ENCODE measurements around the gene NFASC.

DNA sequence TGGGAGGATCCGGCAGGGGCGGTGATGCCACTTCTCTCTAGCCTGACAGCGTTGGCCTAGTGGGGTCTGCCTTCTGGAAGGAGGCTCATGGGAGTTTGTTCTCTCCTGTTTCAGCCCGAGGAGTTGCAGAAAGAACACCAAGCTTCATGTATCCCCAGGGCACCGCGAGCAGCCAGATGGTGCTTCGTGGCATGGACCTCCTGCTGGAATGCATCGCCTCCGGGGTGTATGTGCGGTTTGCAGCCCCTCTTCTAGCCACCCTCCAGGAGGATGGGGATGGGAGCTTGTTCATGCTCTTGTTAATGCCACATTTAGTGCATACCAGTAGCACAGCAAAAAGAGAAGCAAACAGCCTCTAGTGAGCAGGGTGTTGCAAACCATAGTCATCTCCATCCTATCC lies 97.5 kb downstream of the NFASC start:
- TF ChIP-seq, protein P1, sequence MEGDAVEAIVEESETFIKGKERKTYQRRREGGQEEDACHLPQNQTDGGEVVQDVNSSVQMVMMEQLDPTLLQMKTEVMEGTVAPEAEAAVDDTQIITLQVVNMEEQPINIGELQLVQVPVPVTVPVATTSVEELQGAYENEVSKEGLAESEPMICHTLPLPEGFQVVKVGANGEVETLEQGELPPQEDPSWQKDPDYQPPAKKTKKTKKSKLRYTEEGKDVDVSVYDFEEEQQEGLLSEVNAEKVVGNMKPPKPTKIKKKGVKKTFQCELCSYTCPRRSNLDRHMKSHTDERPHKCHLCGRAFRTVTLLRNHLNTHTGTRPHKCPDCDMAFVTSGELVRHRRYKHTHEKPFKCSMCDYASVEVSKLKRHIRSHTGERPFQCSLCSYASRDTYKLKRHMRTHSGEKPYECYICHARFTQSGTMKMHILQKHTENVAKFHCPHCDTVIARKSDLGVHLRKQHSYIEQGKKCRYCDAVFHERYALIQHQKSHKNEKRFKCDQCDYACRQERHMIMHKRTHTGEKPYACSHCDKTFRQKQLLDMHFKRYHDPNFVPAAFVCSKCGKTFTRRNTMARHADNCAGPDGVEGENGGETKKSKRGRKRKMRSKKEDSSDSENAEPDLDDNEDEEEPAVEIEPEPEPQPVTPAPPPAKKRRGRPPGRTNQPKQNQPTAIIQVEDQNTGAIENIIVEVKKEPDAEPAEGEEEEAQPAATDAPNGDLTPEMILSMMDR (IDR thresholded peaks at IDR 0.05): no peak
- TF ChIP-seq POLR2A (IDR thresholded peaks at IDR 0.05): no peak

Data from testis (tissue), 2 donors.